GM23338 (cell line): ENCODE measurements around the gene AIG1. TPM values are rescaled to one million over a fixed set of nuclear protein-coding genes. Genes with fewer than 3 reads are reported as not detected.

ENCODE experiments used
- ATAC-seq: fragments of 200-7000 bp; cut with Tn5 transposase; 3 replicates; pipeline ENCODE4 v1.9.1; 2020
- DNase-seq: peaks from one replicate; pipeline ENCODE4 v3.0.0-alpha.2; 2015; ENCODE audit warnings: low spot score
- H2AFZ ChIP-seq: fragments of 200-600 bp; sonication (generic); 2 replicates; pipeline ENCODE4 v1.8.0; 2016; ENCODE audit warnings: antibody characterized with exemption, mild to moderate bottlenecking, moderate library complexity
- H3F3A ChIP-seq: fragments of 200-600 bp; sonication (generic); replicated peaks from 2 replicates; pipeline ENCODE4 v1.8.0; 2017; ENCODE audit warnings: antibody characterized with exemption, mixed run types, low read depth
- H3K27ac ChIP-seq: fragments of 200-600 bp; sonication (generic); 2 replicates; pipeline ENCODE4 v1.6.1; 2016; ENCODE audit warnings: low read depth
- H3K27me3 ChIP-seq: fragments of 200-600 bp; sonication (generic); 2 replicates; pipeline ENCODE4 v1.8.0; 2016; ENCODE audit warnings: mild to moderate bottlenecking, mixed run types, moderate library complexity; ENCODE audit not compliant: insufficient read depth
- H3K36me3 ChIP-seq: fragments of 200-600 bp; sonication (generic); 2 replicates; pipeline ENCODE4 v1.8.0; 2016; ENCODE audit warnings: mild to moderate bottlenecking; ENCODE audit not compliant: insufficient read depth
- H3K4me1 ChIP-seq: fragments of 200-600 bp; sonication (generic); 2 replicates; pipeline ENCODE4 v1.8.0; 2016; ENCODE audit warnings: mild to moderate bottlenecking, moderate library complexity; ENCODE audit not compliant: insufficient read depth
- H3K4me2 ChIP-seq: fragments of 200-600 bp; sonication (generic); 2 replicates; pipeline ENCODE4 v1.7.1; 2017; ENCODE audit warnings: mixed run types
- H3K4me3 ChIP-seq: fragments of 200-600 bp; sonication (generic); 2 replicates; pipeline ENCODE4 v1.6.1; 2016; ENCODE audit warnings: mixed run types
- H3K79me2 ChIP-seq: fragments of 200-600 bp; sonication (generic); replicated peaks from 2 replicates; pipeline ENCODE4 v1.8.0; 2017; ENCODE audit warnings: mild to moderate bottlenecking; ENCODE audit not compliant: insufficient read depth
- H3K9me2 ChIP-seq: fragments of 200-600 bp; sonication (generic); 2 replicates; pipeline ENCODE4 v1.8.0; 2017; ENCODE audit not compliant: insufficient read depth
- H4K20me1 ChIP-seq: fragments of 200-600 bp; sonication (generic); replicated peaks from 2 replicates; pipeline ENCODE4 v1.8.0; 2017; ENCODE audit warnings: mild to moderate bottlenecking; ENCODE audit not compliant: insufficient read depth
- H3K27ac Mint-ChIP-seq: 2 replicates; pipeline ENCODE4 v1.8.0; 2020; ENCODE audit warnings: inconsistent platforms, mild to moderate bottlenecking, moderate library complexity, mixed read lengths
- H3K27me3 Mint-ChIP-seq: 3 replicates; pipeline ENCODE4 v1.8.0; 2022; ENCODE audit warnings: low read depth, mild to moderate bottlenecking, moderate library complexity, mixed read lengths, inconsistent platforms; ENCODE audit not compliant: insufficient read depth, poor library complexity
- H3K36me3 Mint-ChIP-seq: 3 replicates; pipeline ENCODE4 v1.8.0; 2021; ENCODE audit warnings: low read depth, mild to moderate bottlenecking, inconsistent platforms, moderate library complexity, mixed read lengths
- H3K4me1 Mint-ChIP-seq: 3 replicates; pipeline ENCODE4 v1.8.0; 2020; ENCODE audit warnings: mild to moderate bottlenecking, inconsistent platforms, mixed read lengths
- H3K4me3 Mint-ChIP-seq: 3 replicates; pipeline ENCODE4 v1.8.0; 2021; ENCODE audit warnings: moderate library complexity, mild to moderate bottlenecking, inconsistent platforms, mixed read lengths
- H3K9me3 Mint-ChIP-seq: 3 replicates; pipeline ENCODE4 v1.8.0; 2020; ENCODE audit warnings: moderate library complexity, mild to moderate bottlenecking, inconsistent platforms, mixed read lengths
- CTCF ChIP-seq, 2 experiments: fragments of 200-600 bp in 1 of 2; sonication (generic) in 1 of 2; conservative IDR thresholded peaks; 2 replicates each; pipeline versions ENCODE4 v1.5.1 to v1.6.1; 2016 to 2017; ENCODE audit warnings: antibody characterized with exemption in 2 of 2, low read depth in 2 of 2, mild to moderate bottlenecking in 2 of 2, moderate library complexity in 1 of 2
- ETS1 ChIP-seq: IDR thresholded peaks from 2 replicates; pipeline ENCODE4 v1.6.1; 2016; ENCODE audit warnings: antibody characterized with exemption
- EZH2 ChIP-seq: fragments of 200-600 bp; sonication (generic); IDR thresholded peaks from one replicate; pipeline ENCODE4 v1.8.0; 2017; ENCODE audit warnings: antibody characterized with exemption, mild to moderate bottlenecking, low read depth; ENCODE audit not compliant: unreplicated experiment
- NANOG ChIP-seq: IDR thresholded peaks from 2 replicates; pipeline ENCODE4 v1.6.1; 2016; ENCODE audit warnings: antibody characterized with exemption, borderline replicate concordance
- POLR2AphosphoS5 ChIP-seq: IDR thresholded peaks from 2 replicates; pipeline ENCODE4 v1.6.1; 2016; ENCODE audit warnings: antibody characterized with exemption, low read depth
- REST ChIP-seq: IDR thresholded peaks from one replicate; pipeline ENCODE4 v1.6.1; 2018; ENCODE audit warnings: antibody characterized with exemption; ENCODE audit not compliant: unreplicated experiment
- STAT1 ChIP-seq: IDR thresholded peaks from one replicate; pipeline ENCODE4 v1.6.1; 2016; ENCODE audit warnings: antibody characterized with exemption; ENCODE audit not compliant: unreplicated experiment
- ZNF331 ChIP-seq: fragments of 250-450 bp; sonication (Bioruptor Pico); IDR thresholded peaks from 2 replicates; pipeline ENCODE4 v1.5.0; 2020; ENCODE audit warnings: low read depth, mild to moderate bottlenecking, moderate library complexity
- ZNF462 ChIP-seq: fragments of 250-450 bp; sonication (Bioruptor Pico); IDR thresholded peaks from 2 replicates; pipeline ENCODE4 v1.5.0; 2020; ENCODE audit warnings: mild to moderate bottlenecking, moderate library complexity
- polyA plus RNA-seq: library from polyadenylated mRNA; unstranded; fragments of >200 nt; fragmentation: Nextera tagmentation; extraction: Ambion mirVana; gene quantifications from 2 replicates; pipeline ENCODE4 v1.2.1, GENCODE V29; 2016
- total RNA-seq: library from RNA; depleted of rRNA; stranded (reverse); fragments of >200 nt; shearing (Covaris generic); gene quantifications from 2 replicates; pipeline ENCODE4 v1.2.3, GENCODE V29; 2014

Gene AIG1
- total and polyA plus RNA-seq, 2 experiments from 2014 or later: 65.2 to 88.4 TPM

DNA sequence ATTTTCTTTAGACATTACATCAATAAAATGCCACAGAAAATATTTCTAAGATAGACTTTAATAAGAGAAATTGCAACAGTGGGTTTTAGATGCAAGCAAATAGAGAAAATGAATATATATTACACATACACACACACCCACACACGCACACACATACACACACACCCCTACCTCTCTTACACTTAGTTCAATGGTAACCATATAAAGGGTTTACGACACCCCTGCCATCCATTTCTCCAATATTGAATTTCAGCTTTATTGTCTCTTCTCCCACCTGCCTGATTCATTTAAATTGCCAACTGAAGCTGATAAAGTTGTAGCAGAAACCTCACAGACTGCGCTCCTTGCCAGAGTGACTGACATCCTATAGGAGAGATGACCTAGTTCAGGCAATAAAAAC, 235.2 kb downstream of the AIG1 start:
- H3K27me3 Mint-ChIP-seq: no peaks in the 10 kb centered on the region
- H4K20me1 ChIP-seq: no peaks in the 10 kb centered on the region
- H3K27ac ChIP-seq: no peak overlapping the region
- H3F3A ChIP-seq: no peaks in the 10 kb centered on the region
- no peaks in the 10 kb centered on the region for H3K27me3 ChIP-seq
- H2AFZ ChIP-seq: no peak overlapping the region
- no peak overlapping the region for H3K4me2 ChIP-seq
- peaks cover 16% of the 10 kb centered on the region for H3K9me2 ChIP-seq
- no peak overlapping the region for H3K27ac Mint-ChIP-seq
- no peak overlapping the region for H3K4me3 ChIP-seq
- TF ChIP-seq ZNF462 (CRISPR knock-in tag): no peak
- TF ChIP-seq ZNF331 (CRISPR knock-in tag): no peak
- no peak for TF ChIP-seq POLR2AphosphoS5
- TF ChIP-seq ETS1: no peak
- ATAC-seq: no peak
- H3K36me3 Mint-ChIP-seq: peaks cover under 1% of the 10 kb centered on the region; the same call in 1 of the 3 replicates
- H3K36me3 ChIP-seq: no peaks in the 10 kb centered on the region
- DNase-seq: no peak
- H3K4me1 Mint-ChIP-seq: peaks cover under 1% of the 10 kb centered on the region; the same call in 2 of the 3 replicates
- H3K4me3 Mint-ChIP-seq: no peak overlapping the region
- no peaks in the 10 kb centered on the region for H3K9me3 Mint-ChIP-seq
- H3K79me2 ChIP-seq: no peaks in the 10 kb centered on the region
- H3K4me1 ChIP-seq: 0 out of 2 replicates have a peak, but pooled peaks cover under 1% of the 10 kb centered on the region

- Histone ChIP-seq H3K36me3 (0 out of 2 replicates have a peak, but pooled peaks cover 4% of the 10 kb centered on the region), H3F3A (no peaks in the 10 kb centered on the region), H2AFZ (no peak overlapping the region), H3K4me2 (no peak overlapping the region), H3K4me3 (no peak overlapping the region), H4K20me1 (no peaks in the 10 kb centered on the region), H3K79me2 (no peaks in the 10 kb centered on the region), H3K4me1 (0 out of 2 replicates have a peak, but pooled peaks cover 2% of the 10 kb centered on the region), H3K9me2 (peaks cover 13% of the 10 kb centered on the region), H3K27ac (no peak overlapping the region), H3K27me3 (no peaks in the 10 kb centered on the region)
- Mint-ChIP-seq H3K27ac (no peak overlapping the region), H3K4me1 (peaks cover 6% of the 10 kb centered on the region), H3K27me3 (no peaks in the 10 kb centered on the region), H3K9me3 (peaks cover 4% of the 10 kb centered on the region; the same call in 2 of the 3 replicates), H3K36me3 (peaks cover 5% of the 10 kb centered on the region; the same call in 2 of the 3 replicates), H3K4me3 (no peak overlapping the region)
- no peak for DNase-seq
- no peak for ATAC-seq
- no peak for TF ChIP-seq EZH2
- no peak for TF ChIP-seq ZNF331 (CRISPR knock-in tag)
- no peak for TF ChIP-seq STAT1
- TF ChIP-seq NANOG: no peak
- TF ChIP-seq REST: no peak
- no peak for TF ChIP-seq CTCF (conservative IDR thresholded peaks at IDR 0.05; ENCODE audit: low read depth in 2 of 2)
- TF ChIP-seq POLR2AphosphoS5: no peak
Observed at GRCh38 chr6:143298071-143298470, 237.4 kb downstream of the AIG1 start.
